Cardiac atrium fibroblast (primary cell): ENCODE data around the gene ATP5PB. TPM values are rescaled to one million over a fixed set of nuclear protein-coding genes. Genes with fewer than 3 reads are reported as not detected.

Experiments used
- total RNA-seq: library from RNA; depleted of rRNA; stranded (reverse); fragments of >200 nt; gene quantifications from 2 replicates; pipeline ENCODE4 v1.2.3, GENCODE V29; 2015

The ATP5PB gene, protein sequence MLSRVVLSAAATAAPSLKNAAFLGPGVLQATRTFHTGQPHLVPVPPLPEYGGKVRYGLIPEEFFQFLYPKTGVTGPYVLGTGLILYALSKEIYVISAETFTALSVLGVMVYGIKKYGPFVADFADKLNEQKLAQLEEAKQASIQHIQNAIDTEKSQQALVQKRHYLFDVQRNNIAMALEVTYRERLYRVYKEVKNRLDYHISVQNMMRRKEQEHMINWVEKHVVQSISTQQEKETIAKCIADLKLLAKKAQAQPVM
- 162 and 169 TPM in 2 replicates for total RNA-seq

DNA sequence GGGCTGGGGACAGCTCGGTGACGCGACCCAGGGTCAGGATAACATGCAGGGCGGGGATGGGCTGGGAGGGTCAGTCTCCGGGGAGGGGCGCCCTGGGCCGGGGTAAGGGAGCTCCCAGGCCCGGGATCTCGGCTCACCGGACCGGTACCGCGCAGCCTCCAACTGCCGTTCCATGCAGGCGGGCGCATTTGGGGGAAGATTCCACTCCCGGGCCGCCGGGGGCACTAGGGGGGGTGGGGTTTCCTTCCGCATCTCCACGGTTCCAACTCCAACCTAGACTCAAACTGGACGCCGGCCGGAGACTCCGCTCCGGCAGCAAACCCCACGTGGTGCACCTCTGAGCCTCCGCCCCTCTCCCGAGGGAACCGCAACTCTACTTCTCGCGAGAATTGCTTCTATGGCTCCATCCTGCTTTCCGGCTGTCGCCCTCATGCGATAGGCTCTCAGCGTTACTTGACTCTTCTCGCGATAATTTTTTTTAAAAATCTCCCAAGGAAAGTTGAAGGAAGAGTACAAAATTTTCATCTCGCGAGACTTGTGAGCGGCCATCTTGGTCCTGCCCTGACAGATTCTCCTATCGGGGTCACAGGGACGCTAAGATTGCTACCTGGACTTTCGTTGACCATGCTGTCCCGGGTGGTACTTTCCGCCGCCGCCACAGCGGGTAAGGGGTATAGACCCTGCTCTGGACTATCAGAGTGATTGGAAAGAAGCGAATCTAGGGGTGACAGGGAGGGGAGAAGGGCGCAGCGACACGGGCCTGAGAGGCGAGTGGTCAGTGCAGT, at the start of gene ATP5PB, which contains the start of gene WDR77:
Gene ATP5PB, plus strand, starts transcription at position 547 of the 785 bp plus-strand sequence. Its CDS starts 78 bp downstream, at position 625.
Gene WDR77, minus strand, starts transcription at position 339 of the 785 bp plus-strand sequence. Its CDS starts 87 bp downstream, at position 252.

DNA sequence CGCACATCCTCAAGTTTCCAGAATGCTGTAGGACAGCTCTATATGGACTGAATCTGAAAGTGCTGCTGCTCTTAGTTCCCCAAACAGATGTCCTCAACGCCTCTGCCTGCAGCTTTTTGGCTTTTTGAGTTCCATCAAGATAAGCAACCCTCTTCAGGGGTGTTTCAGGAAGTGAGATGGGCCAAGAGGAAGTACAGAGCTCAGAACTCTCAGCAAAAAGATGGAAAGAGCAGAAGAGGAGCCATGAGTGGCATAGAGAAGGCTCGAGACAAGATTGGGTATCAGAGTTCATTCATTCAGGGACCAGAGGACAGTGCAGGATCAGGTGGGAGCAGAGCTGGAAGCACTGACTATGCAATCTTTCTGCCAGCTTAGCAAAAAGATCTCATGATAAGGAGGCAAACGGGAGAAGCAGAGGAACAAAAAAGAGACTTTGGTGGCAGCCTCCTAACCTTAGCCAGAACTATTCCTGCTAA, 54.4 kb downstream of the ATP5PB start, which contains the start of the genes ADORA3 and TMIGD3:
Gene ADORA3, minus strand, starts transcription at position 49 of the 476 bp plus-strand sequence. CDS start 279 bp downstream, outside the sequence.
Gene TMIGD3, minus strand, starts transcription at position 49 of the 476 bp plus-strand sequence. CDS start 279 bp downstream, outside the sequence.

Other genes starting within 250 kb of the ATP5PB start
- gene DENND2D, start 248.8 kb upstream of the ATP5PB start, total RNA-seq: 3.7 and 4.9 TPM in 2 replicates
- 4.9 and 46.3 TPM in 2 replicates for gene CHI3L2, start 221.8 kb upstream of the ATP5PB start, total RNA-seq
- not detected in 2 replicates for gene CHIA, start 158.6 kb upstream of the ATP5PB start, total RNA-seq
- gene OVGP1, start 21.7 kb upstream of the ATP5PB start, total RNA-seq: 0.16 and 0.36 TPM in 2 replicates
- gene WDR77, start 208 bp upstream of the ATP5PB start, total RNA-seq: 35.3 and 41.9 TPM in 2 replicates
- not detected in 2 replicates for gene C1orf162, start 24.5 kb downstream of the ATP5PB start, total RNA-seq
- gene ADORA3, start 54.2 kb downstream of the ATP5PB start, total RNA-seq: not detected in 2 replicates
- not detected in 2 replicates for gene TMIGD3, start 54.2 kb downstream of the ATP5PB start, total RNA-seq
- gene RAP1A, start 170.3 kb downstream of the ATP5PB start, total RNA-seq: 26.1 and 28.9 TPM in 2 replicates